HG02943 (cell line): ENCODE results near the gene ZMAT3.
"Not testable (repeated sequence)": the region's sequence is repeated elsewhere in the genome, so short reads cannot be mapped to it uniquely, and the experiment has no call there.

Experiments used
- ATAC-seq: cut with Tn5 transposase; IDR thresholded peaks from one replicate; pipeline ENCODE4 v1.9.1; 2021; ENCODE audit warnings: mild to moderate bottlenecking, low read depth, moderate library complexity; ENCODE audit not compliant: unreplicated experiment

Gene ZMAT3

GRCh38 chr3:179069762-179070390 lies 1.7 kb downstream of the ZMAT3 start:
- no peak for ATAC-seq

GRCh38 chr3:179068779-179069530 lies 2.7 kb downstream of the ZMAT3 start:
- ATAC-seq, result no peak

DNA sequence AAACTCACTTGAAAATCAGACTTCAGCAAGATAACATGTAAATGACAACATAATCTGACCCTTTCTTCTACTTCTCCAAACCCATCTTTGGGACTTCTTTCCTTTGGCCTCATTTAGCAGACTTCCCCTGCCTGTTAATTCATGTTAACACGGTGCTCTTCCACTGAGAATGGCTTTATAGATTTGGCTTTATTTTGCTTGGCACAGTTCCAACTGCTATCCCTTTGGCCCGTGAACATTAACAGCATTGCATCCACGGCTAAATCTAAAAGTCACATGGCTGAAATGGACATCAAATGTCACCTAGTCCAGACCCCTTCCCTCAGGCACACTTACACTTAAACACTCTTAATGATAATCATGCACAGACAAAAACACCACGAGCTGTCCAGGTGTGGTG lies 3.8 kb downstream of the ZMAT3 start:
- no peak for ATAC-seq

- no peak for ATAC-seq
Observed at GRCh38 chr3:179067291-179067690, 4.3 kb downstream of the ZMAT3 start.

DNA sequence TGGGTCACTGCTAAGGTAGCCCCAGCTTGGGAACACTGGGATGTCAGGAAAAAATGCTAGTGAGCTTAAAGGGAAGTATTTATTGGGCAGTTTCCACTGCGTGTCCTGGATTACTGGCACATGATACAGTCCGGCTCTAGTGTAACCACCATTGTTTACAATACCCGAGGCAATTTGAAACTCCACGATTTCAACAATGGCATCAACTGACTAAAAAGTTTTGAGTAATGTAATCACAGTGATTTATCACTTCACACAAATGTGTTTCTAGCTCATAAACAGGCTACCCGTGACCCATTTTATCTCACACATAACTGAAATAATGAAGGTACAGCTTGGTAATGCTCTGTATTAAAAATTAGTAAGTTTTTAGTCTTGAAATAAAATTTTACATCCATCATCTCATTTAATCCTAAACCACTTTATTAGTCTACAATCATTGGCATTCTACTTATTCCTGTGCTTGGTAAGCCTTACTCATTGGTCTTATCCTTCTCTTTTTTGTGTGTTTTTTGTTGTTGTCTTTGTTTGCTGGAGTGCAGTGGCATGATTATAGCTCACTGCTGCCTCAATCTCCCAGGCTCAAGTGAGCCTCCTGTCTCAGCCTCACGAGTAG lies 7.6 kb downstream of the ZMAT3 start:
- no peak for ATAC-seq

GRCh38 chr3:179056326-179056725 lies 15.3 kb downstream of the ZMAT3 start:
- no peak for ATAC-seq

- not testable (repeated sequence) for ATAC-seq
Observed at GRCh38 chr3:179054565-179054964, 17.0 kb downstream of the ZMAT3 start.

GRCh38 chr3:179046497-179047353 lies 24.9 kb downstream of the ZMAT3 start:
- ATAC-seq, result peak; percentile 86

DNA sequence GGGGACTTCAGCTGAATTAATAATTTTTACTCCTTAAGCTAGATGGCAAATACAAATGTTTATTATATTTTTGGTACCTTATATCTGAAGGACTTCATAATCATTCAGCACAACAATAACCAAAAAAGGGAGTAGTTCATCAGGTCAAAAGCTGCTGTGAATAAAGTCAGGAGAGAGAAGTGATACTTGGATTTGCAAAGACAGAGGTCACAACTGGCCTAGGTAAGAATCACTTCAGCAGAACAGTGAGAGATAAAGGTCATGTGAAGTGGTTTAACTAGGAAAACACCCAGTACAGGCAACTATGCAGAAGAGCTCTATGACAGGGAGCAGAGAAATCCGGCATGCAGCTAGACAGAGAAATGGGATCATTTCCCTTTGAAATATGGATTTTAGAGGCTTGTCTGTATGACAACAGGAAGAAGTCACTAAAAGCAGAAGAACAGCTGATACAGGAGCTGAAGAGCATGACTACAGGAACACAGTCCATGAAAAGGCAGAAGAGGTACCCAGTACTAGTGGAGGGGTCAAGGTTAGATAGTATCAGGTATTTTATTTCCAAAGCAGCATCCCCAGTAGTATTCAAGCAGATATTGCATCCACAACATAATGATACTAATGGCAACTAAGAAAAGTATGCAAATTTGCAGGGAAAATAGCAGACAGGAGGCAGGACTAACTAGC lies 25.7 kb downstream of the ZMAT3 start:
- ATAC-seq, result peak; percentile 39

GRCh38 chr3:179038899-179039251 lies 32.7 kb downstream of the ZMAT3 start:
- not testable (repeated sequence) for ATAC-seq

GRCh38 chr3:179038216-179038898 lies 33.3 kb downstream of the ZMAT3 start:
- ATAC-seq, result no peak

- ATAC-seq, result no peak
Observed at GRCh38 chr3:179037351-179037750, 34.3 kb downstream of the ZMAT3 start.

GRCh38 chr3:179036626-179037300 lies 34.8 kb downstream of the ZMAT3 start:
- no peak for ATAC-seq

DNA sequence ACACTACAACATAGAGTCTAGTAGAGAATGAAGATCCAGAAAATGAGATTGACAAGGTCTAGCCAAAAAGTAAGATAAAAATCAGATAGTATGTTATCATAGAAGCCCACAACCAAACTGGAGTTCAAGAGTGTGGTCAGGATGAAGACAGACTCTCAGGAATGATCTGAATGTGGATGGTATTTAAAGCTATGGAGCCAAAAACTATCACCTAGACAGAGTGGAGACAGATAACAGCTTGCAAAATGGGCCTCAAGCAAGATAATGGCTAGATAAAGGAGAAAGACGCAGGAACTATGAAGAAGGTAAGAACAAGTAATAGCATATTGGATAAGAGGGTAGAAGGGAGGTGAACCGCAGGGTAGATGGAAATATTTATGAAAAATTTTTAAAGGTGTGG lies 35.4 kb downstream of the ZMAT3 start:
- no peak for ATAC-seq

GRCh38 chr3:179035232-179035631 lies 36.4 kb downstream of the ZMAT3 start:
- no peak for ATAC-seq

GRCh38 chr3:179033304-179033657 lies 38.3 kb downstream of the ZMAT3 start:
- not testable (repeated sequence) for ATAC-seq

GRCh38 chr3:179032454-179033303 lies 38.9 kb downstream of the ZMAT3 start:
- not testable (repeated sequence) for ATAC-seq

GRCh38 chr3:179029096-179029495 lies 42.5 kb downstream of the ZMAT3 start:
- no peak for ATAC-seq
